SK-N-SH (cell line): ENCODE measurements around the gene RASAL2.

Source experiments
- NRF1 ChIP-seq: IDR thresholded peaks from 2 replicates; pipeline ENCODE4 v1.6.1; 2012; ENCODE audit warnings: low read depth, mild to moderate bottlenecking, low read length
- POLR2AphosphoS5 ChIP-seq: IDR thresholded peaks from 2 replicates; pipeline ENCODE4 v1.6.1; 2012; ENCODE audit warnings: low read depth, low read length
- RFX5 ChIP-seq: IDR thresholded peaks from 2 replicates; pipeline ENCODE4 v1.6.1; 2012; ENCODE audit warnings: mild to moderate bottlenecking, improper control_type of control experiment, low read length
- SIN3A ChIP-seq: IDR thresholded peaks from 2 replicates; pipeline ENCODE4 v1.6.1; 2012; ENCODE audit warnings: low read depth, mild to moderate bottlenecking, low read length, moderate library complexity, borderline replicate concordance
- TCF12 ChIP-seq: IDR thresholded peaks from 2 replicates; pipeline ENCODE4 v1.4.0; 2012
- TF ChIP-seq, protein P1 (sequence below): fragments of 200-600 bp; sonication (generic); IDR thresholded peaks from 2 replicates; pipeline ENCODE4 v1.6.1; 2017; ENCODE audit warnings: antibody characterized with exemption, mild to moderate bottlenecking, moderate library complexity
- TF ChIP-seq, protein P2 (sequence below): IDR thresholded peaks from 2 replicates; pipeline ENCODE4; 2012

DNA sequence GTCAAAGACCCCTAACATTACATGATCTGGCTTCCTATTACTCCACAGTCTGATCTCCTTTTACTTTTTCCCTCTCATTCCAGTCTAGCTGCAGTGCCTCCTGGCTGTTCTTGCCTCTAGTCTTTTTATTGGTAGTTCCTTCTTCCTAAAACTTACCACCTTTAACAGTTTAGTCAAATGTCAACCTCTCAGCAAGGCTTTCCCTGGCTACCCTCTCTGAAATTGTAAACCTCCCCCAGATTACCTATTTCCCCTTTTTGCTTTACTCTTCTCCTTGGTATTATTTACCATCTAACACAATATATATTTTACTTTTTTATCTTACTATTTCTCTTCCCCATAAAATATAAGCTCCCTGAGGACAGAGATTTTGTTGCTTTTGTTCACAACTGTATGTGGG lies 273.2 kb downstream of the RASAL2 start:
- TF ChIP-seq, protein P1, sequence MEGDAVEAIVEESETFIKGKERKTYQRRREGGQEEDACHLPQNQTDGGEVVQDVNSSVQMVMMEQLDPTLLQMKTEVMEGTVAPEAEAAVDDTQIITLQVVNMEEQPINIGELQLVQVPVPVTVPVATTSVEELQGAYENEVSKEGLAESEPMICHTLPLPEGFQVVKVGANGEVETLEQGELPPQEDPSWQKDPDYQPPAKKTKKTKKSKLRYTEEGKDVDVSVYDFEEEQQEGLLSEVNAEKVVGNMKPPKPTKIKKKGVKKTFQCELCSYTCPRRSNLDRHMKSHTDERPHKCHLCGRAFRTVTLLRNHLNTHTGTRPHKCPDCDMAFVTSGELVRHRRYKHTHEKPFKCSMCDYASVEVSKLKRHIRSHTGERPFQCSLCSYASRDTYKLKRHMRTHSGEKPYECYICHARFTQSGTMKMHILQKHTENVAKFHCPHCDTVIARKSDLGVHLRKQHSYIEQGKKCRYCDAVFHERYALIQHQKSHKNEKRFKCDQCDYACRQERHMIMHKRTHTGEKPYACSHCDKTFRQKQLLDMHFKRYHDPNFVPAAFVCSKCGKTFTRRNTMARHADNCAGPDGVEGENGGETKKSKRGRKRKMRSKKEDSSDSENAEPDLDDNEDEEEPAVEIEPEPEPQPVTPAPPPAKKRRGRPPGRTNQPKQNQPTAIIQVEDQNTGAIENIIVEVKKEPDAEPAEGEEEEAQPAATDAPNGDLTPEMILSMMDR = no peak
- TF ChIP-seq, protein P2, sequence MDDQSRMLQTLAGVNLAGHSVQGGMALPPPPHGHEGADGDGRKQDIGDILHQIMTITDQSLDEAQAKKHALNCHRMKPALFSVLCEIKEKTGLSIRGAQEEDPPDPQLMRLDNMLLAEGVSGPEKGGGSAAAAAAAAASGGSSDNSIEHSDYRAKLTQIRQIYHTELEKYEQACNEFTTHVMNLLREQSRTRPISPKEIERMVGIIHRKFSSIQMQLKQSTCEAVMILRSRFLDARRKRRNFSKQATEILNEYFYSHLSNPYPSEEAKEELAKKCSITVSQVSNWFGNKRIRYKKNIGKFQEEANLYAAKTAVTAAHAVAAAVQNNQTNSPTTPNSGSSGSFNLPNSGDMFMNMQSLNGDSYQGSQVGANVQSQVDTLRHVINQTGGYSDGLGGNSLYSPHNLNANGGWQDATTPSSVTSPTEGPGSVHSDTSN = no peak
- TF ChIP-seq SIN3A (no peak), NRF1 (no peak), POLR2AphosphoS5 (no peak), TCF12 (no peak), RFX5 (no peak)
